ENCODE data around the gene ADAMTS2.

ADAMTS2 gene

GRCh38 chr5:179345433-179346321 lies at the start of gene ADAMTS2:
ADAMTS2 (minus strand) TSS chr5:179345461; CDS start chr5:179345328, 133 bp downstream.
- DNase-seq (ENCODE audit: low read depth), result no peak

- no peak for DNase-seq (ENCODE audit: low read depth)
Measured at GRCh38 chr5:179393078-179393477, 47.8 kb upstream of the ADAMTS2 start.

- no peak for DNase-seq (ENCODE audit: low read depth)
Measured at GRCh38 chr5:179387151-179388110, 42.2 kb upstream of the ADAMTS2 start.

GRCh38 chr5:179385914-179386313 lies 40.7 kb upstream of the ADAMTS2 start:
- DNase-seq (ENCODE audit: low read depth), result no peak

- no peak for DNase-seq (ENCODE audit: low read depth)
Measured at GRCh38 chr5:179382486-179382885, 37.2 kb upstream of the ADAMTS2 start.

GRCh38 chr5:179381691-179382090 lies 36.4 kb upstream of the ADAMTS2 start:
- DNase-seq (ENCODE audit: low read depth), result no peak

- no peak for DNase-seq (ENCODE audit: low read depth)
Measured at GRCh38 chr5:179380211-179381035, 35.2 kb upstream of the ADAMTS2 start.

- DNase-seq (ENCODE audit: low read depth), result no peak
Measured at GRCh38 chr5:179379321-179379890, 34.1 kb upstream of the ADAMTS2 start.

GRCh38 chr5:179378441-179379271 lies 33.4 kb upstream of the ADAMTS2 start:
- no peak for DNase-seq (ENCODE audit: low read depth)

GRCh38 chr5:179378116-179378440 lies 32.8 kb upstream of the ADAMTS2 start:
- no peak for DNase-seq (ENCODE audit: low read depth)

GRCh38 chr5:179377421-179378115 lies 32.3 kb upstream of the ADAMTS2 start:
- DNase-seq (ENCODE audit: low read depth), result no peak

GRCh38 chr5:179376701-179377420 lies 31.6 kb upstream of the ADAMTS2 start:
- no peak for DNase-seq (ENCODE audit: low read depth)

- DNase-seq (ENCODE audit: low read depth), result no peak
Measured at GRCh38 chr5:179375831-179376365, 30.6 kb upstream of the ADAMTS2 start.

GRCh38 chr5:179375236-179375685 lies 30.0 kb upstream of the ADAMTS2 start:
- DNase-seq (ENCODE audit: low read depth), result no peak

- DNase-seq (ENCODE audit: low read depth), result no peak
Measured at GRCh38 chr5:179374506-179375235, 29.4 kb upstream of the ADAMTS2 start.

- DNase-seq (ENCODE audit: low read depth), result no peak
Measured at GRCh38 chr5:179373961-179374505, 28.8 kb upstream of the ADAMTS2 start.

GRCh38 chr5:179373101-179373934 lies 28.1 kb upstream of the ADAMTS2 start:
- no peak for DNase-seq (ENCODE audit: low read depth)

All from T-helper 22 cell (primary cell).